Measurements from ENCODE around the gene CMTM6.

DNA sequence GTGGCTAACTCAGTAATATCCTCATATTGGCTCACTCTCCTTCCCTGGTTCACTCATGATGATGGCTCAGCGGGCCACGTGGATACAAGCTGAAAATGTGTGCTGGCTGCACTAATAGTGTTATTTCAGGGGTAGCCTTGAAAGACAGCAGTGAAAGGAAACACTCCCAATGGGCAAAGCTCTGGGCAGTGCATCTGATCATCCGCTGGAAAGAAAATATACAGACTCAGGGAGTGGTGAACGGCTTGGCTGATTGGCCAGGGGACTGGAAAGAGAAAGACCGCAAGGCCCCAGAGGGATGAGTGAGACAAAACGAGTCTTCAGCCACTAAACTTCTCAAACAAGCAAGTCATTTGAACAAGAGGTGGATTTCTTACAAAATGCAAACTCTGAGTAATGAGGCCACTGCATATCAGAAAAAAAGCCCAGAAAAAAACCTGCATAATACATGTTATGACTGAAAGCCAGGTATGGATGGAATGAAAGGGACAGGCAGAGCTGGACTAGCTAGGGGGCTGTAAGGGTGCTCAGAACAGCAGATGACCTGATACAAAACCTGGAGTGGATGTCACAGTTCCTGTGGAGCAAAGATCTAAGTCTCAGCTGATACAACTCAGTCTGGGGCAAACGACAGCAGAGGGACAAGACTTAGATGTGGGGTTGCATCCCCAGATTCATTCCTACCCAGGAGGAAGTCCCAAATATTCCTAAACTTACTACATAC is 33.3 kb downstream of the CMTM6 start:
- no peak for TF ChIP-seq CTCF (IDR thresholded peaks at IDR 0.05)
- TF ChIP-seq POLR2AphosphoS5 (IDR thresholded peaks at IDR 0.05), result no peak

Data from esophagus muscularis mucosa (tissue), 3 donors.